Measurements from ENCODE around the gene OR7G2.

DNA sequence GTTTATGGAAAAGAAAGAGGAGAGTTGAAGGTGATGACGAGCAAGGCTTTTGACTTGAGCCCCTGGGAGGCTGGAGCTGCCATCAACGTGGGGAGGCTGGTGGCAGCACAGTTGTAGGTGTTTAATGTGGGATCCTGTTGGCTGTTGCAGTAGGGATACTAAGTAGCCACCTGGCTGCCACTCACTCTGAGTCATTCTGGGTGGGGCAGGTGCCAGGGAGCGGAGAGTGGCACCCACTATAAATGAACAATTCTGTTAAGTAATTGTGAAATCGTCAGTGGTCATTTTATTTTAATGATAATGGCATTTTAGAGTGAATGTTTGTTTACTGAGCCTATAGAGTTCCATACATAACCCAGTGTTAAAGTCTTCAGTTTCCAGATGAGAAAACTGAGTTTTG, 42.7 kb upstream of the OR7G2 start:
- TF ChIP-seq, protein P1, sequence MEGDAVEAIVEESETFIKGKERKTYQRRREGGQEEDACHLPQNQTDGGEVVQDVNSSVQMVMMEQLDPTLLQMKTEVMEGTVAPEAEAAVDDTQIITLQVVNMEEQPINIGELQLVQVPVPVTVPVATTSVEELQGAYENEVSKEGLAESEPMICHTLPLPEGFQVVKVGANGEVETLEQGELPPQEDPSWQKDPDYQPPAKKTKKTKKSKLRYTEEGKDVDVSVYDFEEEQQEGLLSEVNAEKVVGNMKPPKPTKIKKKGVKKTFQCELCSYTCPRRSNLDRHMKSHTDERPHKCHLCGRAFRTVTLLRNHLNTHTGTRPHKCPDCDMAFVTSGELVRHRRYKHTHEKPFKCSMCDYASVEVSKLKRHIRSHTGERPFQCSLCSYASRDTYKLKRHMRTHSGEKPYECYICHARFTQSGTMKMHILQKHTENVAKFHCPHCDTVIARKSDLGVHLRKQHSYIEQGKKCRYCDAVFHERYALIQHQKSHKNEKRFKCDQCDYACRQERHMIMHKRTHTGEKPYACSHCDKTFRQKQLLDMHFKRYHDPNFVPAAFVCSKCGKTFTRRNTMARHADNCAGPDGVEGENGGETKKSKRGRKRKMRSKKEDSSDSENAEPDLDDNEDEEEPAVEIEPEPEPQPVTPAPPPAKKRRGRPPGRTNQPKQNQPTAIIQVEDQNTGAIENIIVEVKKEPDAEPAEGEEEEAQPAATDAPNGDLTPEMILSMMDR (IDR thresholded peaks at IDR 0.05) = no peak
- TF ChIP-seq POLR2AphosphoS5 (IDR thresholded peaks at IDR 0.05; ENCODE audit: low read depth, low read length) (no peak), SIN3A (IDR thresholded peaks at IDR 0.05; ENCODE audit: borderline replicate concordance, insufficient read depth, low read depth, low read length) (no peak), TCF7L2 (IDR thresholded peaks at IDR 0.05; ENCODE audit: low read depth, low read length) (no peak)
- TF ChIP-seq, protein P2, sequence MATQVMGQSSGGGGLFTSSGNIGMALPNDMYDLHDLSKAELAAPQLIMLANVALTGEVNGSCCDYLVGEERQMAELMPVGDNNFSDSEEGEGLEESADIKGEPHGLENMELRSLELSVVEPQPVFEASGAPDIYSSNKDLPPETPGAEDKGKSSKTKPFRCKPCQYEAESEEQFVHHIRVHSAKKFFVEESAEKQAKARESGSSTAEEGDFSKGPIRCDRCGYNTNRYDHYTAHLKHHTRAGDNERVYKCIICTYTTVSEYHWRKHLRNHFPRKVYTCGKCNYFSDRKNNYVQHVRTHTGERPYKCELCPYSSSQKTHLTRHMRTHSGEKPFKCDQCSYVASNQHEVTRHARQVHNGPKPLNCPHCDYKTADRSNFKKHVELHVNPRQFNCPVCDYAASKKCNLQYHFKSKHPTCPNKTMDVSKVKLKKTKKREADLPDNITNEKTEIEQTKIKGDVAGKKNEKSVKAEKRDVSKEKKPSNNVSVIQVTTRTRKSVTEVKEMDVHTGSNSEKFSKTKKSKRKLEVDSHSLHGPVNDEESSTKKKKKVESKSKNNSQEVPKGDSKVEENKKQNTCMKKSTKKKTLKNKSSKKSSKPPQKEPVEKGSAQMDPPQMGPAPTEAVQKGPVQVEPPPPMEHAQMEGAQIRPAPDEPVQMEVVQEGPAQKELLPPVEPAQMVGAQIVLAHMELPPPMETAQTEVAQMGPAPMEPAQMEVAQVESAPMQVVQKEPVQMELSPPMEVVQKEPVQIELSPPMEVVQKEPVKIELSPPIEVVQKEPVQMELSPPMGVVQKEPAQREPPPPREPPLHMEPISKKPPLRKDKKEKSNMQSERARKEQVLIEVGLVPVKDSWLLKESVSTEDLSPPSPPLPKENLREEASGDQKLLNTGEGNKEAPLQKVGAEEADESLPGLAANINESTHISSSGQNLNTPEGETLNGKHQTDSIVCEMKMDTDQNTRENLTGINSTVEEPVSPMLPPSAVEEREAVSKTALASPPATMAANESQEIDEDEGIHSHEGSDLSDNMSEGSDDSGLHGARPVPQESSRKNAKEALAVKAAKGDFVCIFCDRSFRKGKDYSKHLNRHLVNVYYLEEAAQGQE (IDR thresholded peaks at IDR 0.05; ENCODE audit: insufficient read depth in 1 of 2, low read depth in 2 of 2, low read length in 1 of 2) = no peak
